ENCODE results near the gene CA10.

CA10 gene

GRCh38 chr17:51947160-51947735 is 211.3 kb downstream of the CA10 start:
- DNase-seq (ENCODE audit: low read depth) = no peak

- DNase-seq (ENCODE audit: low read depth) = no peak
Measured at GRCh38 chr17:51946311-51946710, 212.2 kb downstream of the CA10 start.

DNA sequence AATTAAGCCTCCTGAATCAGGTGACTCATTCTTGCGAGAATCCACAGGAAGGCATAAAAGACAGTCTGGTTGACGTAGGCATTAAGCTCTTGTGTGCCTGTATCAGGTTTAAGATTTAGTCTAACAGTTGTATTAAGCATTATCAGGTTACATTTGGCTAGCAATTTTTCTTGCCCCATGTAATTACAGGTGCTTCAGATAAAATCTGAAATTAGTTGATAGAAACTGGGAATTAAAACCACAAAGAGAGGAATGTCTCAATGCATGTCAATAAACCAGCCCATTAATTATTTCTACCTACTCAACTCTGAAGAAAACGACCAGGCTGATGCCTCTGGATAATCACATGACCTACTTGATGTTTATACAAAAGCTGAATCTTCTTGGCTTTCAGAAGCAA is 217.2 kb downstream of the CA10 start:
- DNase-seq (ENCODE audit: low read depth) = no peak

GRCh38 chr17:51937264-51937663 is 221.2 kb downstream of the CA10 start:
- no peak for DNase-seq (ENCODE audit: low read depth)

- no peak for DNase-seq (ENCODE audit: low read depth)
Measured at GRCh38 chr17:51935477-51935876, 223.0 kb downstream of the CA10 start.

GRCh38 chr17:51933647-51934046 is 224.9 kb downstream of the CA10 start:
- no peak for DNase-seq (ENCODE audit: low read depth)

- no peak for DNase-seq (ENCODE audit: low read depth)
Measured at GRCh38 chr17:51926448-51926847, 232.1 kb downstream of the CA10 start.

DNA sequence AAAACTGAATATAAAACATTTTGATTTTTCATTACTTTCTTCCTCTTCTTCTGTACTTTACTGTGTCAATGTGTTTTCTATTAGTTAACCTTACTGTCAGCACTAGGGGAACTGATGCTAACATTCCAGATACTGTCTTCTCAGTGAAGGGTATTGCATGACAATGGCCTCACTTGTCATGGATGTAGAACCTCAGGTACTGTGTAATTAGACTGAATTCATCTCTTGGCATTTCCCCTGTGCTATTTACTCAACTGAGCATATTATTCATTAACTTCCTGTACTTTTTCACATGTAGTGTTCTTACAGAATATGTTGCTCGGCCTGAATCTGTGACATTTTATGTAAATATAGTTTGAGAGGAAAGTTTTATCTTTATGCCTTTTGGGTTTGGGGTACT is 237.0 kb downstream of the CA10 start:
- no peak for DNase-seq (ENCODE audit: low read depth)

GRCh38 chr17:51914577-51914976 is 243.9 kb downstream of the CA10 start:
- DNase-seq (ENCODE audit: low read depth) = no peak

GRCh38 chr17:51913491-51914205 is 244.9 kb downstream of the CA10 start:
- no peak for DNase-seq (ENCODE audit: low read depth)

GRCh38 chr17:51912939-51913338 is 245.6 kb downstream of the CA10 start:
- DNase-seq (ENCODE audit: low read depth) = no peak

- DNase-seq (ENCODE audit: low read depth) = no peak
Measured at GRCh38 chr17:51911237-51911636, 247.3 kb downstream of the CA10 start.

DNA sequence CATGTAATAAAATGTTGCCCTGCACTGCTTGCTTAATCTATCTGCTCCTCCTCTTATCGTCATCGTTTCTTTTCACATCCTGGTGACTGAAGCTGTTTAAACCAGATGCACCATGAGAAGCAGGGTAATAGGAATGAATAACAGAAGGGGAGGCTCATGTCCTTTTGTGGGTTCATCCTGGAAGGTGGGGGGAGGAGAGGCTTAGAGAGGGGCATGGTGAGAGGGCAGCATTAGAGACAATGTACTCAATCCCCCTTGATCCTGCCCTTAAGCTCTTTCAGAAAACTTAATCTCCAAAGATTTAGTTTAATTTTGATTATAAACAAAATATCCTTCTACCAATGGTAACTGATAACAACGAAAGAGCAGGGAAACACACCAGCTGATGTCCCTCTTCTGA is 248.5 kb downstream of the CA10 start:
- DNase-seq (ENCODE audit: low read depth) = no peak

DNA sequence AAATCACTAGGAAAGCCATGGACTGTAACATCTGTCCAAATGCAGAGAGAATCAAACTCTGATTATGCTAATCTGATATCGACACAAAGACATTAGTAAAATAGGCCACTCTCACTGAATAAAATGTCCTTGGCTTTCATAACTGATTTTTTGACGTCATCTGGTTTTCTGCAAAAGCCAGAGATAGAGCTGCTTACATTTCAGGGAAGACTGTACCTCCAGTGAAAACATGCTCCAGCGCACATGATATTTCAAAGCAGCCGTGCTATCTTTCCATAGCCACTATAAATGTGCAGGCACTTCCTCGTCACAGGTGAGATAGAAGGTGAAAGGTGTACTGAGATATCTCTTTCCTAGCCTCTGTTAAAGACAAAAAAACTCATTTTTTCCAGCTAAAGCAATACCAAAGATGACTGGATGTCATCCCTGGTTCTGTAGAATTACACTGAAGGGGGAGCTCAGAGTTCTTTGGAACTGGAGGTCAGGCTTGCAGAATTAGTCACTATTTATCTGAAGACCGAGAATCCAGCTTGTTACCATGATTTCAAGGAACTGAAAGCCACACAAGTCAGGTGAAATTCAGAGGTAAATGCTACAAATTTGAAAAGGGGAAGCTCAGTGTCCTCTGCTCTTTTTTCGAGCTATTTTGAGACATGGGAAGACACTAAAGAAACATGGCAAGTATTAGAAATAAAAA is 249.5 kb downstream of the CA10 start:
- DNase-seq (ENCODE audit: low read depth) = no peak

- DNase-seq (ENCODE audit: low read depth) = no peak
Measured at GRCh38 chr17:51907041-51907440, 251.5 kb downstream of the CA10 start.

- no peak for DNase-seq (ENCODE audit: low read depth)
Measured at GRCh38 chr17:51904379-51904778, 254.1 kb downstream of the CA10 start.

- no peak for DNase-seq (ENCODE audit: low read depth)
Measured at GRCh38 chr17:51901242-51901641, 257.3 kb downstream of the CA10 start.

DNA sequence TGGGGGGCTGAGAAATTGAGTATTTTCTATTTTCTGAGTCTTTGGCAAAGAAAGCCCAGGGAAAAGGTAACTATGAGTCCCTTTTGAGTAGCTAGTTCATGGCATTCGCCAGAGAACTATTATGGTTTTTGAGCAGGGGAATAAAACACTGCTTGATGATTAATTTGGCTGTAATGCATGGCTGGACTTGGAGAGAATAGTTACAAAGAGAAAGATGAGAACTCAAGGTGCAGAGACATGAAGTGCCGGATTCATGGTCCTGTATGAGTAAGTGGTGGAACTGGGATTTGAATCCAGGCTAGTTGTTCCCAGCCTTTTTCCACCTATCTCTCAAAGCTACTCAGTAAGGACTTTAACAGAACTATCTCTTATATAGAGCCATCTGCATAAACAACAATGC is 266.6 kb downstream of the CA10 start:
- DNase-seq (ENCODE audit: low read depth) = no peak

- DNase-seq (ENCODE audit: low read depth) = no peak
Measured at GRCh38 chr17:51890710-51891109, 267.8 kb downstream of the CA10 start.

- DNase-seq (ENCODE audit: low read depth) = no peak
Measured at GRCh38 chr17:51888816-51889215, 269.7 kb downstream of the CA10 start.

DNA sequence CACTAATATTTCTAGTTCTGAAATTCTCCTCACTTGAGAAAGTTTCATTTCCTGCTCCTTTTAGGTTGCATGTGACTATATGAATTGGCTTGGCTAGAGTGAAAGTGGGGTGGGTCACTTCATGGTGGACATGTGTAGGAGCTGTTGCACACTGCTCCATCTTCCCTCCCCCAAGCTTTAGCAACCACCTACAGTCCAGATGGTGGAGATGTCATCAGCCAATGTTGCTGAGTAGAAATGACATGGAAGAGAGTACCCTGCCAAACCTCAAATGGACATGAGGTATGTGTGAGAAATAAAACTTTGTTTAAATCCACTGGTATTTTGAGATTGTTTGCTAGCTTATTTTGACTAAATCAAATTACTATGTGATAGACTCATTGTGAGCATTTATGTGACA is 281.5 kb downstream of the CA10 start:
- no peak for DNase-seq (ENCODE audit: low read depth)

- DNase-seq (ENCODE audit: low read depth) = no peak
Measured at GRCh38 chr17:51873302-51873701, 285.2 kb downstream of the CA10 start.

GRCh38 chr17:51869387-51869786 is 289.1 kb downstream of the CA10 start:
- DNase-seq (ENCODE audit: low read depth) = no peak

Measured in activated gamma-delta T cell treated with anti-CD3 and anti-CD28 coated beads, Interleukin-2, amount 50 U/mL, for 16 hours (primary cell).